Measurements from ENCODE around the gene PLEKHG7. TPM values are rescaled to one million over a fixed set of nuclear protein-coding genes. Genes with fewer than 3 reads are reported as not detected.

PLEKHG7 gene
- total and polyA plus RNA-seq, 8 donors: 0.13 to 0.92 (median 0.60) TPM

GRCh38 chr12:92733661-92734060 lies 30.9 kb downstream of the PLEKHG7 start:
- no peak overlapping the region for H3K27ac ChIP-seq
- H3K4me3 ChIP-seq: no peak overlapping the region
- intact Hi-C loops (cut with DNase I): no loop called here
- H3K27me3 ChIP-seq: no peaks in the 10 kb centered on the region
- H3K4me1 ChIP-seq: peaks cover 0 to 14% (median 0%) of the 10 kb centered on the region in 3 donors
- no peak for TF ChIP-seq CTCF (IDR thresholded peaks at IDR 0.05)
- no peak for FAIRE-seq
- H3K9me3 ChIP-seq: no peaks in the 10 kb centered on the region
- 63 to 72% methylated on average over 3 of the region's 3 CpGs for WGBS, 2 donors
- DNase-seq: no peak
- no peaks in the 10 kb centered on the region for H3K36me3 ChIP-seq
- ATAC-seq: no peak

DNA sequence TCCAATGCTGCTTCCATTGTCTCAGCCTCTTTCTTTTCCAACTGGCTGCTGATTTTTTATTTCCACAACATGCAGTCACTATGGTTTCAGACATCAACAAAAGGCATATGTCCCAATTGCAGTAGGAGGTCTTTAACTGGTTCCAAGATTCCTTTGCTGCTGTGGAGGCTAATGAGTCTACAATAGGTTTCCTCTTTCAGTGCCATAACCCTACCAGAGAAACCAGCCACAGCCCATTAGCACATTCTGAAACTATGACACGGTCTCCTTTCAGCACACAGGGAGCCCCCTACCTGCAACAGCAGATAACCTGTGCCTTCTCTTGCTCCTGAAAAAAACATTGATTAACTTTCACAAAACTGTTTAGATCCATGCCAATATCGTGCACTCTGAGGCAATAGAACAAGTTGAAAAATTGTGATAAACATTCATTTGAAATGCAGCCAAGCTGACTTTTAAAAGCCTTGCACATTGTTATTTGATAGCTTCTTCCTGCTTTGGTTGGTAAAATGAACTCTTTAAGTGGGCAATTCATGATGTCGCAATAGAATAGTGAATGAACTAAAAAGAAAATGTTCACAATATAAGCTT lies 32.4 kb downstream of the PLEKHG7 start:
- DNase-seq: peak in 1 of 6 donors; percentile 11
- H3K9me3 ChIP-seq: no peaks in the 10 kb centered on the region
- no peaks in the 10 kb centered on the region for H3K36me3 ChIP-seq
- intact Hi-C loops (cut with DNase I): no loop called here
- TF ChIP-seq CTCF (IDR thresholded peaks at IDR 0.05): no peak
- FAIRE-seq: no peak
- ATAC-seq: peak; percentile 48 to 78 (median 68)
- H3K27ac ChIP-seq: peak overlapping the region in 1 of 4 donors; percentile 30
- H3K4me3 ChIP-seq: no peak overlapping the region
- no peaks in the 10 kb centered on the region for H3K27me3 ChIP-seq
- peaks cover 0 to 14% (median 0%) of the 10 kb centered on the region in 3 donors for H3K4me1 ChIP-seq
- 33 to 41% methylated on average over 3 of the region's 3 CpGs for WGBS, 2 donors

DNA sequence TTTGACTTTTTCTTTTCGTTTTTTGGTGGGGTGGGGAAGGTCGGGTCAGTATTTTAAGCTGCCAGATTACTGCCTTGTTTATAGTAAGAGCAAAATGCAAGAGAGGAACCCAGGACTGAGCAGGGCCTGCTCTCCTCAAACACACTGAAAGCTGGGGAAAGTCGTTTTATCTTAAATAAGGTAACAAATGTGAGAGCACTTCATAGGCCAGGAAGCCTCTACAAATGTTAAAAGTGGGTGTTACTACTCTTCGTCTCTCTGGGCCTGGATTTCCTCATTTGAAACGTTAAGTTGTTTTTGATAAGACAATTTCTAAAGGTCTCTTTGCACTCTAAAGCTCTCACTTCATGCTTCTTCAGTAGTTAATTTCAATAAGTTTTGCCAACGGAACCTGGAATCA lies 33.8 kb downstream of the PLEKHG7 start:
- DNase-seq: no peak

DNA sequence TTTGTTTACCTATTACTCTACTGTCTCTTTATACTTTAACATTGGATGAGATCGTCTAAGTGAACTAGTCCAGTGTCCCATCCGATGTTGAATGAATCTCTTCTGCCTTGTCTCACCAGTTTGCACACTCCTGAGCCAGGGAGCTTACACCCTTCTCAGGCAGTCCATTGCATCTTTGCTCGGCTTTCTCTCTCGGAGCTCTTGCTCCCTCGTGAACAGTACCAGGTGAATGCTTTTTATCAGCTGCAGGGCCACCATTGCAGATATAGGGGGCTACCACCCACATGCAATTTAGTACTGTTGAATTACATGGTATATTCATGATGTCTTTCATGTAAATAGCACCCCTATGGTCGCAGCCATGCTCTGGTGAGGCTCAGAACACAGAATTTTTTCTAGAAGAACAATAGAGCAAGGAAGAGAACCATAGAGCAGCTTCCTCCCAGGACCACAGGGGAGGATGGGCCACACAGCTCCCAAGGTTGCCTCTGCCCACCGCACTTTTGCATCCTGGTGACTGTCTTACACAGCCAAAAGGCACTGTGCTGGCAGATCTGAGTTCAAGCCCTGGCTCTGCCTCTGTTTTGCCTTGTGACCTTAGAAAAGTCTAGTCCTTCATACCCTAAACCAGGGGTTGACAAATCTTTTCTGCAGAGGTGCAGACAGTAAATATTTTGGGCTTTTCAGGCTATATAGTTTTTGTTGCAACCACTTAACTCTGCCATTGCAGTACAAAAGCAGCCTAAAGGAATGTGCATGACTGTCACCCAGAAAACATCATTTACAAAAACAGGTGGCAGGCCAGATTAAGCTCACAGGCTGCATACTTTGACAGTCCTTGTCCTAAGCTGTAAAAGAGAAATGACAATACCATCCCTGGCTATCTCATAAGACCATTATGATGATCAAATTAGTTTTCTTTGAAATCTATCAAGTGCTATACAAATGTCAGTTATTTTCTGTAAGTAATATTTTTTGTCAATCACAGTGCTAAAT lies 35.4 kb downstream of the PLEKHG7 start:
- H3K9me3 ChIP-seq: no peaks in the 10 kb centered on the region
- no peak overlapping the region for H3K4me3 ChIP-seq
- no peak overlapping the region for H3K27ac ChIP-seq
- H3K36me3 ChIP-seq: no peaks in the 10 kb centered on the region
- H3K27me3 ChIP-seq: no peaks in the 10 kb centered on the region
- DNase-seq: no peak
- FAIRE-seq: no peak
- ATAC-seq: no peak
- no peak for TF ChIP-seq CTCF (IDR thresholded peaks at IDR 0.05)
- peaks cover 0 to 14% (median 0%) of the 10 kb centered on the region in 3 donors for H3K4me1 ChIP-seq
- intact Hi-C loops (cut with DNase I): no loop called here
- WGBS, 2 donors: 82 to 88% methylated on average over 7 of the region's 7 CpGs

More for the DNA sequence above, 33.8 kb downstream of the PLEKHG7 start:
- no peak for FAIRE-seq
- H3K36me3 ChIP-seq: no peaks in the 10 kb centered on the region
- no peak overlapping the region for H3K4me3 ChIP-seq
- intact Hi-C loops (cut with DNase I): no loop called here
- no peaks in the 10 kb centered on the region for H3K9me3 ChIP-seq
- no peak for ATAC-seq
- no peak overlapping the region for H3K27ac ChIP-seq
- WGBS, 2 donors: 53 to 54% methylated on average over 6 of the region's 6 CpGs
- no peaks in the 10 kb centered on the region for H3K27me3 ChIP-seq
- no peak for TF ChIP-seq CTCF (IDR thresholded peaks at IDR 0.05)
- peaks cover 0 to 14% (median 0%) of the 10 kb centered on the region in 3 donors for H3K4me1 ChIP-seq

Measured in pancreas (tissue), 10 donors.